ENCODE results near the gene EMP2.
"Not testable (repeated sequence)": the region's sequence is repeated elsewhere in the genome, so short reads cannot be mapped to it uniquely, and the experiment has no call there.

Gene EMP2

DNA sequence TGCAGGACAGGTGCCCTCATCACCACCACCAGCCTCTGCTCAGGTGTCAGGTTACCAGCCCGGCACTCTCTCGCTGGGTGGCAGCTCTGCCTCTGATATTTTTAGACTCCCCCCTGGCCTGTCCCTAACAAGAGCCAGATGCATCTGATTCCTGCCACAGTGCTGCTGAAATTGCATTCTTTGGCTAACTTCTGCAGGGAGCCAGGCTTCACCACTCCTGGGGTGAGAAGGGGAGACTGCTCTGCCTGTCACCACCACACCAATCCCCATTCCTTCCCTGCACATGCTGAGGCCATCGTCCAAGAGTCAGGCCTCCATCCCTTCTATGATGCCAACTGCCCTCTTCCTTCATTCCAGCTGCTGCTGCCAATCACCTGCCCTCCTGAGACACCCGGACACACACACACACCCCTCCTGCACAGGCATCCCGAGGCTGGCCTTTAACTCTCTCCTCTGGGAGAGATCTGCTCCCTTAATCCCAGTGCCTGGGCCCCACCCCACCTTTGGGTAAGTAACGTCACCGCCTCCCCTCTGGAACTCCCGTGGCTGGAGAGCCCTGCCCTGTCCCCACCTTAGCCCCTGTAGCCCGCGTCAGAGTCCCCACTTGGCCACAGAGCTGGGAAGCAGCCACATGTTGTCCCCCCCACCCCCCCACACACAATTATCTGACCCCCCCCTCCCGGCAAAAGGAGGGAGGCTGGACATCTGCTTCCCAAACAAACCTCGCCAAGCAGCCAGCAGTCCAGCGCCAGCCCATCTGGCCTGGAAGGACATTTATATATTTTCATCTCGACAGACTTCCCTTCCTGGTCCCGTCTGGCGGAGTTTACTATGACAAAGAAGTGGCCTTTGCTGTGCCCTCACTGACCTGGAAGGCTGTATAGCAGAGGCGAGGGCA lies 2.8 kb downstream of the EMP2 start:
- no peak for DNase-seq

DNA sequence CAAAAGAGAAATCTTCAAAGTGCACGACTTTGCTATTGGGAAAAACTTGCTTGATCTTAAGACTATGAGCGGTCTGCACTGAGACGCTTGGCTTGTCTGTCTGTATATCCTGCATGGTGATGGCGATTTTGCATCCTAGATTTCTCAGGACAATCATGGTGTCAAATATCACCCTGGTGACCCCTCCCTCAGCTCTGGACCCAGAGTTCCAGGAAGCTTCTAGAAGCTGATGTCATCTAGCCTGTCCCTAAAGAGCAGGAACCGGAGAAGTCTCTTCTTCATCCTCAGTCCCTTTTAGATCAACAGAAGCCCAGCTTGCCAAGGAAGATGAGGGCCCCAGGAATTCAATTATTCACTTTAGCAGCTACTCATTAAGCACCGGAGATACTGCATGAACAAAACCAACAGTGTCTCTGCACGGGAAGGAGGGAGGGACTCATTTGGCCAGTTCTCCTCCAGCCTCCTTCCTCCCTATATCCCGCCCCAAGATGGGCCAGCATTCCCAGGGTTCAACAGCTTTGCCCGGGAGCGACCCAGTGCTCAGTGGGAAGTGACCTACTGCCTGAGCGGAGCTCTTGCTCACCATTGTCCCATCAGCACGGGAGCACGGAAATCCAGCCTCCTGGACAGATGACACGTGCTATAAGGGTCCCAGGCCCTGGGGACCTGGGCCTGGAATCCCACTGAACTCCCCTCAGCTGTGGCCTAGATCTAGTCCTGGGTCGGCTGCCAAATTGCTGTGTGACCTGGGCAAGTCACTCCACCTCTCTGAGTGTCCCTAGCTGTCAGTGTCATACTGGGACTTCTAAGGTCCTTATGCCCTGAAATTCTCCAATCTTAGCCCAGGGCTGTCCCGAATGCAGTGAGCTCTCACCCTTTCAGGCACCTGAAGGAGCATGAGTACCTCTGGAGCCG lies 3.8 kb downstream of the EMP2 start:
- no peak for DNase-seq

DNA sequence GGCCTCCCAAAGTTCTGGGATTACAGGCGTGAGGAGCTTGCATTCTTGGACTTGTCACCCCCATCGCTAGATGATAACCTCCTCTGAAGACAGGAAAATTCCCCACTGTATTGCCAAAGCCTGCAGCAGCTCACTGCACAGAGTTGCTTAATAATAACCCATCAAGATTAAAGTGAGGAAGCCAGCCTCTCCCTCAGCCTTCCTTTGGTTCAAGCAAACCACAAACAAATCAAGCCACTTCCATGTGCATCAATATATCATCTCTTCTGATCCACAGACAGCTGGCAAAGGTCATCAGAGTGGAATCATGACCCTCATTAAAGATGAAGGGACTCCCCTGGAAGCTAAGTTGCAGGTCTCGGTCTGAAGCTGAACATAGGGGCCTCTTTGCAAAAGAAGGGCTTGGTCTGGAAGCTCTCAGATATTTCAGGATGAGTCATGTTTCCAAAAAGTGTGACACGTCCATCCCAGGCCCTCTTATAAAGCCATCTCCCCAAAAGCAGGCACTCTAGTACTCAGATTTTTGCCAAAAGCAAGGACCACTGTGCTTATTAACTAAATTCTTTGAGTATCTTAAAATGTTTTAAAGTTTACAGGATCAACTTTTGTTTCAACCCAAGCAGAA lies 4.8 kb downstream of the EMP2 start:
- no peak for DNase-seq

DNA sequence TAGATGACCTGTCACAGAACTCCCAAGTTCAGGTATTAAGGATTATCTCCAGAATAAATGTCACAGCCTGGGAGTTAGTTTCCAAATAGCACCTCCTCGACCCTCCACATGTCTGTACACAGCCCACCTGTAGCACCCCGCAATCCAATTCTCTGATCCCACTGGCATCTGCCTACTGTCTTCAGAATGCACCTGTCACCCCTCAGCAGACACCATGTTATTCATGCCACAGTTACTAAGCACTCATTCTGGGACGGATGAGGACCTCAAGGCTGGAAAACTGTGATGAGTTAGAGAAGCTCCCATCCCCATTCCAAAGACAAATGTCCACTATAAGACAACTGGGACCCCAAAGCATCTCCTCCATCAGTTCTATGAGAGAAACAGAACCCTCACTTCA lies 7.8 kb downstream of the EMP2 start:
- DNase-seq = no peak

DNA sequence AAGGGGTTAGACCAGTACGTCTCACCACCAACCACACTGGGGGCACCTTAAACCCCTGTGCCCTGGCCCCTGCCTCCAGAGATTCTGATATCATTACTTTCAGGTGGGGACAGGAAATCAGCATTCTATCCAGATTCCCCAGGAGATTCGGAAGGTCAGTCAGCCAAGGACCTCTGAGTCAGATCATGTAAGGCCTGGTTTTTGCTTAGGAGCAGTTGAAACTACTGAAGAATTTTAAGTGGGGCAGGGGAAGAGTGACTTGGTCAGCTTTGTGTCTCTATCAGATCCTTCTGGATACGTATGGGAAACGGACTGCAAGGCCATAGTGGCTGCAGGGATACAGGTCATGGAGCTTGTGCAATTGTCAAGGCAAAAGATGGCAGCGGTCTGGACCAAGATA lies 9.0 kb downstream of the EMP2 start:
- no peak for DNase-seq

DNA sequence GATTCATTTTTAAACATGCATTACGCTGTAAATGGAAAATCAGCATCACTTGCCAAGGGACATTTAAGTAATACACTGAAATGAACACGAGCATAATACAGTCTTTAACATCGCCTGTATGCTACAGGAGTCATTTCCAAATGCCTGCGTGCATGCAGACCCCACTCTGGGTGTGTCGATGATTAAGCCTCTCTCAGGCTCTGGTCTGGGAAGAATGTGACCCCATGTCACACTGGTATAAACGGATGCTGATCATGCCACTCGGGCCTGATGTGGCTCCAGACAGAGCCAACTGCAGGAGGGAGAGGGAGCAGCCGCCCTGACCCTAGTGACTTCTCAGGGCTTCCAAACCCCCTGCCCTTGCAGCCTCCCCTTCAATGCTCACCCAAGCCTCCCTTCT lies 10.8 kb downstream of the EMP2 start:
- DNase-seq = no peak

DNA sequence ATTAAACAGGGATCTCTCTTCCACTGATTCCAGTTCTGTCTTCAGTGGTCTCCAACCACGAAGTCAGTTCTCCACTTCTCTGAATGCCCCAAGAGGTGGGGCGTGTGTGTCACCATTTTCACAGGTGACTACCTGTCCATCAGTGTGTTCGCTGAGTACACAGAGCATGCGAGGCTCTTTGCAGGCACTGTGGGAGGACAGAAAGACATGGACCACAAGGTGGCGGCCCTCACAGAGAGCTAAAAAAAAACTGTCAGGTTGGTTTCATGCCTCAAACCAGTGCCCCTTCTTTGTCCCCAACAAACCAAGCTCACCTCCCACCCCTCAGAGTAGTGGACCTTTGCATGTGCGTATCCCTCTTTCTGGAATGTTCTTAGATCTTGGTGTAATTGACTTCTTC lies 13.8 kb downstream of the EMP2 start:
- DNase-seq = no peak

DNA sequence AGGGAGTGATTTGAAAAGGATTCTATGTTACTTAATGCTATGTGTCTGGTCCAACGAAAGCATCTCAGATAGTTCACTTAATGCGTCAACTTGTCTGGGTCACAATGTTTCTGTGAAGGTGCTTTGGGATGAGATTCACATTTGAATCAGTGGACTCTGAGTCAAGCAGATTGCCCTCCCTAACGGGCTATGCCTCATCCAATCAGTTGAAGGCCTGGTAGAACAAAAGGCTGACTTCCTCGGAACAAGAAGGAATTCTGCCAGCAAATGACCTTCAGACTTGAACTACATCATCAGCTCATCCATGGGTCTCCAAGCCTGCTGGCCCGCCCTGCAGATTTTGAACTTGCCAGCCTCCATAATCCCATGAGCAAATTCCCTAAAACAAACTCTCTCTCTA lies 15.2 kb downstream of the EMP2 start:
- DNase-seq = no peak

DNA sequence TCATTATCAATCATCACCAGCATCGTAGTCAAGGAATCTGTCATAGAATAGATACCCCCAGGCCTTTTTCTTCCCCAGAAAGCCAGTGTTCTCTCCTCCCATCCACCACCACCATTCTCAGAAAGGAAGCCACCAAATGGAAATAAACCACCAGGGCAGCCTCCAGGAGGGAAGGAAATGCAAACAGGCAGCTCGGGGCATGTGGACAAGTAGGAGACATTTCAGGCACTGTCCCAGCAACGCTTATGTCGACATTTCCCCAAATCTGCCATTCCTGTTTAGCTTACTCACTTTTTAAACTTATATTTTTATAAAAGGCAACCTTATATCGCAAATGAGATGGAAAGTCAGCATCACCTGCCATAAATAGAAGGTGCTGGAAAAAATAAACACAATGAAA lies 15.8 kb downstream of the EMP2 start:
- no peak for DNase-seq

DNA sequence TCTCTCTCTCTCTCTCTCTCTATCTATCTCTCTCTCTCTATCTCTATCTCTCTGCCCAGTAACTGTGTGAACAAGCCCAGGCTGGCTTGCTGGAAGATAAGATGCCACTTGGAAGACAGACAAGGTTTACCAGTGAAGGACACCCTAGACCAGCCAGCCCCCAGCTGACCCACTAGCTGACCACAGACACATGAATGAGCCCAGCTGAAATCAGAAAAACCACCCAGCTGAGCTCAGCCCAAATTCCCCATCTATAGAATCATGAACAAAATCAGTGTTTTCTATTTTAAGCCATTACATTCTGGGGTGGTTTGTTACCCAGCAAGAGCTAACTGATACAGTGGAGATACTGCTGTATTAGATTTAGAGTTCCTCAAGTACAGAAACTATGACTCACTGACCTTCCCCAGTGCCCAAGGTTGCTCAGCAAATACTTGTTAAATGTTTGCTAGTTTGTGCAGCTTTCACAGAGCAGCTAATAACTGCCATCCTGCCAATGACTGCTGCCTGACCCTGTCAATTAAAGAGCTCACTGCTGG lies 18.0 kb downstream of the EMP2 start:
- DNase-seq = no peak

DNA sequence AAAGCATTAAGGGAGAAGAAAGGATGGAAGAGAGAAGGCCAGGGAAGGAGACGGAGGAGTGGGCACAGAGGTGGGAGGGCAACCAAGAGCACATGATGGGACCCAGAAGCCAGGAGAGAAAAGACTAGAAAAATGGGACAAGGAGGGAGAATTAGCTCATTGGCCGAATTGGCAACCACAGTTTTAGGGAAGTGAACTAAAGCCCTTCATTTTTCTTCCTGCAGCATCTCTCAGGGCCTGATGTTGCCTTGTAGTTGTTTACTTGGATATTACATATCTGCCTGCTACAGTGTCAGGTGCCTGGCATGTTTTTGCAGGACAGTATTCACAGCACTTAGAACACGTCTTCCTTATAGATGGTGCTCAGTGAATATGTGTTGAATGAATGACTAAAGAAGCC lies 19.0 kb downstream of the EMP2 start:
- no peak for DNase-seq

DNA sequence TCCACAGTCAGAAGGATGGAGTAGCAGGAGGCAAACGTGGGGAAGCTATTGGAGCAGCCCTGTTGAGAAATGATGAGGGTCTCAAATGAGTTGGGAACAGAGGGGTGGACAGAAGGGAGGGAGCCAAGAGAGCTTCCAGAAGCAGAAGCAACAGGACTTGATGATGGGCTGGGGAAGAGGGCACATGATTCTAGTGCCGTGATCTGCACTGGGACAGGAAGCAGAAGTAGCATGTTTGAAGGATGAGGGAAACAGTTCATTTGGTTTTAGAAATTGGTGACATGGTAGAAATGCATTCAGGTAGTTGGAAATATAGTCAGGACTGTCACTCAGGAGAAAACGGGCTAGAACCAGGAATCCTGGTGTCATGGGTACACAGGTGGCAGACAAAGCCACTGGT lies 19.4 kb downstream of the EMP2 start:
- no peak for DNase-seq

DNA sequence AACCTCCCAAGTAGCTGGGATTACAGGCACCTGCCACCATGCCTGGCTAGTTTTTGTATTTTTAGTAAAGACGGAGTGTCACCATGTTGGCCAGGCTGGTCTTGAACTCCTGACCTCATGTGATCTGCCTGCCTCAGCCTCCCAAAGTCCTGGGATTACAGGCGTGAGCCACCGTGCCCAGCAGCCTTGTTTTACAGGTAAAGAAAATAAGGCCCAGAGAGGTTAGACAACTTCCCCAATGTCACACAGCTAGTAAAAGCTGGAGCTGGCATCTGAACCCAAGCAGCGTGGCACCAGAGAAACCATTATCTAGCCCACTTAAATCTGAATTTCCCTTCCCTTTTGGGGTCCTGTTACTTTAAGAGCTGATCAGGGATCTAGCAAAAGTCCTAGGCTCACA lies 20.6 kb downstream of the EMP2 start:
- DNase-seq = not testable (repeated sequence)

DNA sequence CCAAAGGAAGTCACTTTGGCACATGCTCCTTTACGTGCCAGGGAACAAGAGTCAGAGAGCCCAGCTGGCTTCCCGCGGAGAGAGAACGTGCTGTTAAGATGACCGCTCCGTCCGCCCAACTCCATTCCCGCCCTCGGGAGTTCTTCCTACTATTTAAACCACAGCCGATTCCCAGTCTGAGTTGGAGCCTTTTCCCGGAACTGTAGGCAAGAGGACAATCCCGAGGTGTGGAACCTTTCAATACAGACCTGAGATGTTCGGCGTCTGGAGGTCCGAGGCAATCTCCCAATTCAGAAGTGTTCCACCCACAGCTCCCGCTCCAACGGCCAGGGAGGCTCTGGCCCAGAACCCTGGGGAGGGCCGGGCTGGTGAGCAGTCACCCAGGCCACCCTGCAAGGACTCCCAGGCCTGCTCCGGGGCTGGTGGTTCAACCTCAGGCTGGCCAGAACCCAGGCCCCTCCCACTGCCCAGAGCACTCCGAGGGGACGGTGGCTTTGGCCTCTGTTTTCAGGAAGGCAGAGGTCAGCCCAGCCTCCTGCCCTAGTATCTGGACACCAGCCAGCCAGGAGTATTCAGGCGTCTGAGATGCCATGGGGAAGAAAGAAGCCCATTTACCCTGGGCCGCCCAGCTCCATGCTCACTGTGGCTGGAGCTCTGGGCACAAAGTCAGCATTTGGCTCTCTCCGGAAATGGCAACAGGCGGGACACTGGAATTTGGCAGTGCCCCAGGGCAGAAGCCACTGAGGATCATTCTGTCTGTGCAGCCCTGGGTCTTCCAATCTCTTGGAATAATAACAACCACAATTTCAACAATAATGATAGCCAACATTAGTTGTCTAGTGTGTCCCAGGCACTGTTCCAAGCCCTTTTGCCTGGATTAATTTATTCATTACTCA lies 21.4 kb downstream of the EMP2 start:
- no peak for DNase-seq

DNA sequence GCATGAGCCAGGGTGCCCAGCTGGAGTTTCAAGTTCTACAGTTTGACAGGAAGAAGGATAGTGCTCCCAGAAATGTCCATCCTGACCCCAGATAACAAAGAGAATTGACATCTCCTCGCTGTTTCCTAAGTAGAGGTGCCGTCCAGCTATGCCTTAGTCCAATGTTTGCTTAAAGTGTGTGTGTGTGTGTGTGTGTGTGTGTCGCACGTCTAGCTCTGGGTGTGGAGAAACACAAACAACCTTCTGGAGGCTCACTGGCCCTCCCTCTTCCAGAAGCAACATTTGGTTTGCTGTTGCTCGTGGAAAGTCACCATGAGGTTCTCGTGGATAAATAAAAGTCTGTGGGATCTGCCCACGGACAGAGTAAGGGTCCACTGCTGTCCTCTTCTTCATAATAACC lies 22.1 kb downstream of the EMP2 start:
- DNase-seq = no peak

DNA sequence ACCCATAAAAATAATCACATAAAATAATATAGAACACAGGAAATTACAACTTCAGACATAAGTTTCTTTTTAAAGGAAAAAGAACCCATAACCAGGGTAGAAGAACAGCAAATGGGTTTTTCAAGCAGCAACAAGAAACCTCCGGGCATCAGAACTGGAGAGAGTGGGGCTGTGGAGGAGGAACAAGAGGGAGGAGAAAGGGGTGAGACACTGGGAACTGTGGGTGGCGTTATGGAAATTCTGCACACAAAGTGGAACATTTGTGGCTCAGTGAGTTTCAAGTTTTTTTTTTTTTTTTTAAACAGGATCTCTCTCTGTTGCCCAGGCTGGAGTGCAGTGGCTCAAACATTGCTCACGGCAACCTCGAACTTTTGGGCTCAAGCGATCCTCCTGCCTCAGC lies 22.6 kb downstream of the EMP2 start:
- no peak for DNase-seq

DNA sequence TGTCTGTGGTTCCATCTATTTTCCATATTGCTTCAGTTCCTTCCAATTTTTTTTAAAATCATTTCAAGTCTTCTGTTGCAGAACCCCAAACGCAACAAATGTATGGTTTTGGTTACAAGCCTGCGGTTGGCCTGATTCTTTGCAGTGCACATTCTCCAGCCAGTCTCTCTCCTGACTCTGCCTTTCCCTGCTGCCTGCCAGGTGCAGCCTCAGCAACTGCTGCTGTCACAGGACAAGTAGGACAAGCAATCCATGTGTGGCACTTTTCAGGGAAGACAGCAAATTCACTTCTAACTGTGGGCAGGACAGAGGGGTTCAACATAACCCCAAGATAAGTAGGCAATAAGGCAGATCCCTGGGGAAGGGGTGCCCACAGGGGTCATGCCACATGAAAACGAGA lies 24.2 kb downstream of the EMP2 start:
- DNase-seq = no peak

DNA sequence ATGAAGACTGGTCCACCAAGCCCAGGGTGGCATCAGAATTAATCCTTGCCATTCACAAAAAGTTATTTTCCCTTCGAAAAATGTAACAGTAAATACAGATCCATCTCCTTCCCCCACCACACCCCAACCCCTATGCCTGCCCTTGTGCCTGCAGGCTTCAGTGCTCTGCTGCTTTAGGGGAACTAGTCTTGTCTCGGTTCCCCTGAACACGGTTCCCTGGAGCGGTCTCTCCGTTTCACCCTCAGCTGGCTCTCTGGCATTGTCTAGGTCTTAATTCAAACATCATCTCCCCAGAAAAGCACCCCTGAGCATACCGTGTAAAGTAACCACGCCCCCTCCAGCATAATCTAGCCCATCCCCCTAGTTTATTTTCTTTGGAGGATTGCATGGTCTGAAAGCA lies 25.8 kb downstream of the EMP2 start:
- no peak for DNase-seq

DNA sequence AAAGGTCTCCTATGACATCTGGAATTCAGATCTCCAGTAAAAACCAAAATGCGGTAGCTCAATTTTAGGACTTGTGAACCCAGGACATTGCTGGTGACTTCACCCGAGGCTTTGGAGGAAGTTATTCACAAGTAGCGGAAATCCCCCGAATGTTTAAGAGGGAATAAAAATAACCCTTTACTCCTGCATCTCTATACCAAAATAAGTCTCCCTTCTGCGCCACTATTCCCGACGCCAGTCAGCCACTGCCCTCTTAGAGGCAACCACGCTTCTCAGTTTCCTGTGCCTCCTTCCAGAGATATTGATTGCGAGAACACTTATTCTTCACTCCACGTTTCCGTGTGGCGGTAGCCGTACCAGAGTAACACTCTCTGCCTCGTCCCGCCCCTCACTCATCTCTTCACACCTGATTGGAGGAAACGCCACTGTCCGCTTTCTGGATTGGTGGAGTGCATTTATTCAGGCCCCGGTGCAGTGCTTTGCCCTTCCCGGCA lies 27.4 kb downstream of the EMP2 start:
- no peak for DNase-seq

DNA sequence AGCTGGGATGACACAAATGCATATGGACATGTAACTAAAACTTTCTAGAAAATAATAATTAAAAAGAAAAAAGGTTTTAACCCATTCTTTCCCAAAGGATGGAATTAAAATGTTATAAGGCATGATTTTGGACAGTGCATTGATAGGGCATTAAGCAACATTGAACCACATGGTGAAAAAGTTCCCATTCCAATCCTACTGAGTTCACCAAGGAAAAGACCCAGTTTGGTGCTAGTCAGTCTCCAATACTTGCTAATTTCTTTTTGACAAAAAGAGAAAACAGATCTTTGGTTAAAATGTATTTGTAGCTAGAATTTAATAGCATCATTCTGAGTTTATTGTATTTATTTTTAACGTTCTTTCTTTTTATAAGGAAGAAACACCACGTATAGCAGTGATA lies 28.1 kb downstream of the EMP2 start:
- no peak for DNase-seq

DNA sequence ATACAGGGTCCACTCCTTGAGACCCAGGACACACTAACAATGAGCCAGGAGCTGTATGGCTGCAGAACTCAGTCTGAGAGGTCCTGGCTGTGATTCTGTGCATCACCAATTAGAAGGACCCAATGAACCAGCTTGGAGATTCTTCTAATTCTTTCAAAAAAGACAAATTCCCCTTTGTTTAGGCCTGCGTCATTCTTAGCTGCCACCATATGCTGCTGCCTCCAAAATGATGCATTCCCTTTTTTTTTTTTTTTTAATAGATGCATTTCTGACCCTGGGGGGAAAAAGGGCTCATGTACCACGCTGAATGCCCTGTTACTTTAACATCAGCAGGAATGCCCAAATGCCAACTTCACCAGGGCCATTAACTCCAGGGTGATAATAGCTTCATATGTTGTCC lies 28.5 kb downstream of the EMP2 start:
- DNase-seq = no peak

DNA sequence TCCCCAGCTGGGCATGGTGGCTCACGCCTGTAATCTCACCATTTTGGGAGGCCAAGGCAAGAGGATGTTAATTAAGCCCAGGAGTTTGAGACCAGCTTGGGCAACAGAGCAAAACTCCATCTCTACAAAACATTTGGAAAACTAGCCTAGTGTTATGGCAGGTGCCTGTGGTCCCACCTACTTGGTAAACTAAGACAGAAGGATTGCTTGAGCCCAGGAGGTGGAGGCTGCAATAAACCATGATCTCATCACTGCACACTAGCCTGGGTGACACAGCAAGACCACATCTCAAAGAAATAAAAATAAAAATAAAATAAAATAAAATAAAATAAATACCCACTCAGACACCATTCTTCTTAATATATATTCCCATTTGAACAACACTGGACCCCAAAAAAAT lies 32.0 kb downstream of the EMP2 start:
- DNase-seq = no peak

Measured in SW 1271 (cell line).